ENCODE data around the gene SYNPR. TPM values are rescaled to one million over a fixed set of nuclear protein-coding genes. Genes with fewer than 3 reads are reported as not detected.

SYNPR gene
- total RNA-seq, 1 experiment from 2014 or later: not detected

GRCh38 chr3:63338351-63338750 is 60.2 kb downstream of the SYNPR start:
- Mint-ChIP-seq H3K27me3 (ENCODE audit: insufficient read depth, unreplicated experiment) (no peaks in the 10 kb centered on the region), H3K4me3 (ENCODE audit: unreplicated experiment) (no peak overlapping the region), H3K4me1 (ENCODE audit: low read depth, unreplicated experiment) (no peaks in the 10 kb centered on the region), H3K27ac (ENCODE audit: unreplicated experiment) (no peak overlapping the region), H3K36me3 (ENCODE audit: insufficient read depth, unreplicated experiment) (no peaks in the 10 kb centered on the region), H3K9me3 (ENCODE audit: unreplicated experiment) (no peaks in the 10 kb centered on the region)
- Histone ChIP-seq H3K27me3 (replicated peaks; ENCODE audit: control insufficient read depth, insufficient read depth, low read length) (no peaks in the 10 kb centered on the region), H3K4me1 (no peaks in the 10 kb centered on the region), H3K36me3 (ENCODE audit: control insufficient read depth, insufficient read depth, low read length) (no peaks in the 10 kb centered on the region), H3K4me3 (ENCODE audit: low read depth, low read length) (no peak overlapping the region), H3K9me3 (no peaks in the 10 kb centered on the region)
- no TSS peak for BruUV-seq (replicated peaks)
- no peak for DNase-seq
- POLR2A ChIA-PET: no interaction called here
- intact Hi-C loops (cut with micrococcal nuclease; ENCODE audit: unreplicated experiment): no loop called here
- CTCF ChIA-PET: no interaction called here
- no peak for TF ChIP-seq CTCF (IDR thresholded peaks at IDR 0.05; ENCODE audit: insufficient read depth in 1 of 2, low read depth in 1 of 2, low read length in 1 of 2, severe bottlenecking in 1 of 2, unreplicated experiment in 1 of 2)

- Histone ChIP-seq H3K27me3 (replicated peaks; ENCODE audit: control insufficient read depth, insufficient read depth, low read length) (no peaks in the 10 kb centered on the region), H3K4me3 (ENCODE audit: low read depth, low read length) (no peak overlapping the region), H3K4me1 (no peaks in the 10 kb centered on the region), H3K9me3 (no peaks in the 10 kb centered on the region), H3K36me3 (ENCODE audit: control insufficient read depth, insufficient read depth, low read length) (no peaks in the 10 kb centered on the region)
- H3K4me3 Mint-ChIP-seq (ENCODE audit: unreplicated experiment): no peak overlapping the region
- no peaks in the 10 kb centered on the region for H3K36me3 Mint-ChIP-seq (ENCODE audit: insufficient read depth, unreplicated experiment)
- H3K27ac Mint-ChIP-seq (ENCODE audit: unreplicated experiment): no peak overlapping the region
- no peak for TF ChIP-seq CTCF (IDR thresholded peaks at IDR 0.05; ENCODE audit: insufficient read depth in 1 of 2, low read depth in 1 of 2, low read length in 1 of 2, severe bottlenecking in 1 of 2, unreplicated experiment in 1 of 2)
- intact Hi-C loops (cut with micrococcal nuclease; ENCODE audit: unreplicated experiment): loop anchor here (10.0 kb wide), 1 partner anchor 719 kb away; no protein-coding TSS in a partner anchor
- H3K4me1 Mint-ChIP-seq (ENCODE audit: low read depth, unreplicated experiment): no peaks in the 10 kb centered on the region
- peaks cover 3% of the 10 kb centered on the region for H3K27me3 Mint-ChIP-seq (ENCODE audit: insufficient read depth, unreplicated experiment)
- no peaks in the 10 kb centered on the region for H3K9me3 Mint-ChIP-seq (ENCODE audit: unreplicated experiment)
- BruUV-seq (replicated peaks): no TSS peak
- DNase-seq: no peak
- POLR2A ChIA-PET: no interaction called here
- CTCF ChIA-PET: no interaction called here
Observed at GRCh38 chr3:63343674-63344073, 65.6 kb downstream of the SYNPR start.

- no TSS peak for BruUV-seq (replicated peaks)
- Histone ChIP-seq H3K4me1 (no peaks in the 10 kb centered on the region), H3K36me3 (ENCODE audit: control insufficient read depth, insufficient read depth, low read length) (no peaks in the 10 kb centered on the region), H3K27me3 (replicated peaks; ENCODE audit: control insufficient read depth, insufficient read depth, low read length) (no peaks in the 10 kb centered on the region), H3K9me3 (no peaks in the 10 kb centered on the region), H3K4me3 (ENCODE audit: low read depth, low read length) (no peak overlapping the region)
- H3K9me3 Mint-ChIP-seq (ENCODE audit: unreplicated experiment): no peaks in the 10 kb centered on the region
- no peaks in the 10 kb centered on the region for H3K36me3 Mint-ChIP-seq (ENCODE audit: insufficient read depth, unreplicated experiment)
- intact Hi-C loops (cut with micrococcal nuclease; ENCODE audit: unreplicated experiment): loop anchor here (10.0 kb wide), 1 partner anchor 720 kb away; no protein-coding TSS in a partner anchor
- H3K4me1 Mint-ChIP-seq (ENCODE audit: low read depth, unreplicated experiment): no peaks in the 10 kb centered on the region
- no peak for TF ChIP-seq CTCF (IDR thresholded peaks at IDR 0.05; ENCODE audit: insufficient read depth in 1 of 2, low read depth in 1 of 2, low read length in 1 of 2, severe bottlenecking in 1 of 2, unreplicated experiment in 1 of 2)
- DNase-seq: no peak
- H3K27ac Mint-ChIP-seq (ENCODE audit: unreplicated experiment): no peak overlapping the region
- no peak overlapping the region for H3K4me3 Mint-ChIP-seq (ENCODE audit: unreplicated experiment)
- POLR2A ChIA-PET: no interaction called here
- H3K27me3 Mint-ChIP-seq (ENCODE audit: insufficient read depth, unreplicated experiment): peaks cover 5% of the 10 kb centered on the region
- CTCF ChIA-PET: no interaction called here
Observed at GRCh38 chr3:63344661-63345060, 66.6 kb downstream of the SYNPR start.
